Transverse colon (tissue), 1 donor: Measurements from ENCODE around the gene FHIP1B.

Experiments used
- EP300 ChIP-seq: sonication (generic); formaldehyde crosslinking; IDR thresholded peaks from one replicate; pipeline ENCODE4 v1.6.1; 2017; ENCODE audit warnings: antibody characterized with exemption, low read depth
- POLR2A ChIP-seq: fragments of 450-650 bp; IDR thresholded peaks from one replicate; pipeline ENCODE4 v1.6.1; 2016; ENCODE audit warnings: antibody characterized with exemption, mild to moderate bottlenecking, moderate library complexity

GRCh38 chr11:6273188-6273587, 38.8 kb upstream of the FHIP1B start:
- TF ChIP-seq EP300: no peak
- TF ChIP-seq POLR2A: no peak
